Lung (tissue), 12 donors: ENCODE data around the gene FAM9A. TPM values are rescaled to one million over a fixed set of nuclear protein-coding genes. Genes with fewer than 3 reads are reported as not detected.

ENCODE experiments used
- ATAC-seq: fragments of 200-7000 bp; cut with Tn5 transposase; one replicate; pipeline ENCODE4 v1.9.1; 2020; ENCODE audit warnings: moderate number of reproducible peaks; ENCODE audit not compliant: insufficient read depth, low FRiP score
- DNase-seq, 3 donors: peaks; one replicate each; pipeline ENCODE4 v3.0.0-alpha.2; 2013 to 2017
- H3K27ac ChIP-seq, 2 donors: one replicate each; pipeline ENCODE4 v1.5.1; 2013; ENCODE audit warnings: mild to moderate bottlenecking in 2 of 2, moderate library complexity in 2 of 2, control low read depth in 1 of 2, inconsistent platforms in 1 of 2, low read depth in 1 of 2, low read length in 1 of 2
- H3K27me3 ChIP-seq, 3 donors: one replicate each; pipeline ENCODE4 v1.5.1; 2013; ENCODE audit warnings: low read length in 2 of 3; ENCODE audit not compliant: control insufficient read depth in 3 of 3, insufficient read depth in 3 of 3
- H3K36me3 ChIP-seq, 4 donors: one replicate each; pipeline ENCODE4 v1.5.1; 2013; ENCODE audit warnings: low read length in 4 of 4, mild to moderate bottlenecking in 1 of 4, moderate library complexity in 1 of 4; ENCODE audit not compliant: control insufficient read depth in 4 of 4, insufficient read depth in 4 of 4
- H3K4me1 ChIP-seq, 5 donors: one replicate each; pipeline ENCODE4 v1.5.1; 2013; ENCODE audit warnings: low read length in 5 of 5, mild to moderate bottlenecking in 2 of 5, moderate library complexity in 1 of 5; ENCODE audit not compliant: control insufficient read depth in 5 of 5, insufficient read depth in 5 of 5
- H3K4me3 ChIP-seq: one replicate; pipeline ENCODE4 v1.5.1; 2013; ENCODE audit warnings: mild to moderate bottlenecking, control low read depth, moderate library complexity
- H3K9ac ChIP-seq, 2 donors: one replicate each; pipeline ENCODE4 v1.5.1; 2013; ENCODE audit warnings: low read length in 2 of 2, control low read depth in 1 of 2; ENCODE audit not compliant: insufficient read depth in 1 of 2
- H3K9me3 ChIP-seq, 4 donors: one replicate each; pipeline ENCODE4 v1.5.1; 2013; ENCODE audit warnings: low read length in 3 of 4, mild to moderate bottlenecking in 1 of 4, moderate library complexity in 1 of 4; ENCODE audit not compliant: control insufficient read depth in 4 of 4, insufficient read depth in 3 of 4
- CTCF ChIP-seq: IDR thresholded peaks from 2 replicates; pipeline ENCODE4 v1.5.1; 2012; ENCODE audit warnings: mild to moderate bottlenecking; ENCODE audit errors: control extremely low read depth, extremely low read depth
- WGBS, 2 donors: extraction: QIAGEN DNeasy Blood & Tissue Kit; methylation state at CpG; one replicate each; pipeline ENCODE4 v1.1.7; 2013; 5-methylcytosine and 5-hydroxymethylcytosine counted together
- polyA plus RNA-seq, 2 donors: library from polyadenylated mRNA; stranded (reverse); fragments of 200-250 nt; gene quantifications; one replicate each; pipeline ENCODE4 v1.2.1, GENCODE V29; 2013
- total RNA-seq, 2 donors: library from RNA; depleted of rRNA in 1 of 2; stranded (reverse); fragments of >200 nt in 1 of 2; gene quantifications; one replicate each; pipeline ENCODE4 v1.2.1, GENCODE V29; 2014 to 2021
- donor health status: control.
- donor health status: control.
- donor health status: Bipolar disorder and iron deficiency.
- donor health status: healthy.
- donor health status: DM: yes; HTN: yes; CAD: no.

Gene FAM9A
- total and polyA plus RNA-seq, 4 donors, result not detected

GRCh38 chrX:8815460-8816065 lies 14.4 kb upstream of the FAM9A start:
- Histone ChIP-seq H3K27me3 (peaks cover 0 to 14% (median 0%) of the 10 kb centered on the region in 3 donors), H3K4me1 (no peaks in the 10 kb centered on the region), H3K4me3 (no peak overlapping the region), H3K27ac (no peak overlapping the region), H3K9me3 (no peaks in the 10 kb centered on the region), H3K9ac (no peak overlapping the region), H3K36me3 (no peaks in the 10 kb centered on the region)
- DNase-seq (peak in 2 of 3 donors; percentile 61 to 71), ATAC-seq (no peak)
- peak; percentile 55 for TF ChIP-seq CTCF

- Histone ChIP-seq H3K4me1 (no peaks in the 10 kb centered on the region), H3K27me3 (peaks cover 0 to 10% (median 0%) of the 10 kb centered on the region in 3 donors), H3K9ac (no peak overlapping the region), H3K36me3 (no peaks in the 10 kb centered on the region), H3K9me3 (no peaks in the 10 kb centered on the region), H3K4me3 (no peak overlapping the region), H3K27ac (no peak overlapping the region)
- ATAC-seq (no peak), DNase-seq (no peak)
- 64 to 80% methylated on average over 2 of the region's 2 CpGs for WGBS, 2 donors
- no peak for TF ChIP-seq CTCF
Observed at GRCh38 chrX:8813036-8813435, 11.9 kb upstream of the FAM9A start.

- H3K27ac ChIP-seq, result no peak overlapping the region
- H3K27me3 ChIP-seq, result peaks cover 0 to 8% (median 0%) of the 10 kb centered on the region in 3 donors
- no peaks in the 10 kb centered on the region for H3K4me1 ChIP-seq
- 54 to 73% methylated on average over 3 of the region's 3 CpGs for WGBS, 2 donors
- TF ChIP-seq CTCF, result no peak
- H3K9ac ChIP-seq, result no peak overlapping the region
- no peaks in the 10 kb centered on the region for H3K36me3 ChIP-seq
- DNase-seq (no peak), ATAC-seq (no peak)
- no peak overlapping the region for H3K4me3 ChIP-seq
- no peaks in the 10 kb centered on the region for H3K9me3 ChIP-seq
Observed at GRCh38 chrX:8811611-8812010, 10.4 kb upstream of the FAM9A start.

- ATAC-seq (no peak), DNase-seq (no peak)
- no peak overlapping the region for H3K9ac ChIP-seq
- H3K36me3 ChIP-seq, result no peaks in the 10 kb centered on the region
- H3K9me3 ChIP-seq, result no peaks in the 10 kb centered on the region
- peaks cover 0 to 3% (median 0%) of the 10 kb centered on the region in 5 donors for H3K4me1 ChIP-seq
- no peak for TF ChIP-seq CTCF
- peaks cover 0 to 25% (median 7%) of the 10 kb centered on the region in 3 donors for H3K27me3 ChIP-seq
- H3K27ac ChIP-seq, result no peak overlapping the region
- no peak overlapping the region for H3K4me3 ChIP-seq
Observed at GRCh38 chrX:8808661-8809060, 7.5 kb upstream of the FAM9A start.
